DOHH2 (cell line): ENCODE results near the gene SEC14L1.

ENCODE experiments used
- H3F3A ChIP-seq: fragments of 200-600 bp; sonication (generic), shearing (Covaris generic); 2 replicates; pipeline ENCODE4 v1.6.0; 2016; ENCODE audit warnings: antibody characterized with exemption, mild to moderate bottlenecking; ENCODE audit not compliant: control insufficient read depth, insufficient read depth
- H3K27ac ChIP-seq: fragments of 200-600 bp; sonication (generic); 2 replicates; pipeline ENCODE4 v1.5.1; 2014; ENCODE audit warnings: low read depth, mild to moderate bottlenecking, low read length, moderate library complexity
- H3K27me3 ChIP-seq: fragments of 200-600 bp; sonication (generic); 2 replicates; pipeline ENCODE4 v1.6.1; 2014; ENCODE audit warnings: mild to moderate bottlenecking, low read length, mixed read lengths; ENCODE audit not compliant: control insufficient read depth
- H3K36me3 ChIP-seq: fragments of 200-600 bp; sonication (generic); 2 replicates; pipeline ENCODE4 v1.6.1; 2014; ENCODE audit warnings: mild to moderate bottlenecking, low read length, moderate library complexity, mixed read lengths; ENCODE audit not compliant: control insufficient read depth
- H3K4me1 ChIP-seq: fragments of 200-600 bp; sonication (generic); 2 replicates; pipeline ENCODE4 v1.6.1; 2014; ENCODE audit warnings: mild to moderate bottlenecking, low read length, mixed read lengths; ENCODE audit not compliant: control insufficient read depth
- H3K4me2 ChIP-seq: fragments of 200-600 bp; sonication (generic); 2 replicates; pipeline ENCODE4 v1.6.0; 2014; ENCODE audit warnings: mild to moderate bottlenecking, low read length, moderate library complexity
- H3K4me3 ChIP-seq: fragments of 200-600 bp; sonication (generic); 2 replicates; pipeline ENCODE4 v1.5.1; 2014; ENCODE audit warnings: mild to moderate bottlenecking, low read length, mixed read lengths
- H3K79me2 ChIP-seq: fragments of 200-600 bp; sonication (generic); 2 replicates; pipeline ENCODE4 v1.6.1; 2014; ENCODE audit warnings: mild to moderate bottlenecking, low read length, mixed read lengths; ENCODE audit not compliant: control insufficient read depth
- H3K9me2 ChIP-seq: fragments of 200-600 bp; sonication (generic); replicated peaks from 2 replicates; pipeline ENCODE4 v1.6.1; 2014; ENCODE audit warnings: mild to moderate bottlenecking, low read length, mixed read lengths; ENCODE audit not compliant: control insufficient read depth
- H3K9me3 ChIP-seq: fragments of 200-600 bp; sonication (generic); 2 replicates; pipeline ENCODE4 v1.6.1; 2014; ENCODE audit warnings: antibody characterized with exemption, low read length, mixed read lengths; ENCODE audit not compliant: control insufficient read depth, insufficient read depth
- H4K20me1 ChIP-seq: fragments of 200-600 bp; sonication (generic); 2 replicates; pipeline ENCODE4 v1.6.0; 2014; ENCODE audit warnings: low read depth, mild to moderate bottlenecking, antibody characterized with exemption, low read length, moderate library complexity; ENCODE audit not compliant: control insufficient read depth, insufficient read depth
- CTCF ChIP-seq: fragments of 200-600 bp; sonication (generic); IDR thresholded peaks from one replicate; pipeline ENCODE4 v1.5.1; 2014; ENCODE audit warnings: antibody characterized with exemption, mild to moderate bottlenecking, low read depth, low read length; ENCODE audit not compliant: poor library complexity, severe bottlenecking
- EZH2phosphoT487 ChIP-seq: fragments of 200-600 bp; sonication (generic); IDR thresholded peaks from 2 replicates; pipeline ENCODE4 v1.6.1; 2017; ENCODE audit warnings: borderline replicate concordance, mild to moderate bottlenecking, antibody characterized with exemption, low read length, moderate library complexity, mixed read lengths

The SEC14L1 gene

GRCh38 chr17:77163511-77164280, 22.9 kb downstream of the SEC14L1 start:
- Histone ChIP-seq H3K79me2 (peaks cover 100% of the 10 kb centered on the region), H3K4me3 (peak overlapping the region; percentile 61), H3K36me3 (peaks cover 87% of the 10 kb centered on the region), H4K20me1 (peaks cover 30% of the 10 kb centered on the region; the same call in 1 of the 2 replicates), H3K27ac (peak overlapping the region; percentile 63), H3K9me3 (peaks cover 30% of the 10 kb centered on the region), H3K9me2 (no peaks in the 10 kb centered on the region), H3K4me2 (peak overlapping the region; percentile 76), H3K4me1 (peaks cover 77% of the 10 kb centered on the region), H3K27me3 (no peaks in the 10 kb centered on the region), H3F3A (peaks cover 29% of the 10 kb centered on the region)
- TF ChIP-seq CTCF (no peak), EZH2phosphoT487 (no peak)

GRCh38 chr17:77164483-77165091, 23.8 kb downstream of the SEC14L1 start:
- peak overlapping the region; percentile 63 for H3K27ac ChIP-seq
- H3K27me3 ChIP-seq, result no peaks in the 10 kb centered on the region
- peak overlapping the region; percentile 61 for H3K4me3 ChIP-seq
- H4K20me1 ChIP-seq, result peaks cover 27% of the 10 kb centered on the region; the same call in 1 of the 2 replicates
- peaks cover 100% of the 10 kb centered on the region for H3K79me2 ChIP-seq
- H3K4me1 ChIP-seq, result peaks cover 68% of the 10 kb centered on the region
- H3F3A ChIP-seq, result peaks cover 28% of the 10 kb centered on the region
- TF ChIP-seq CTCF, result no peak
- TF ChIP-seq EZH2phosphoT487, result no peak
- no peaks in the 10 kb centered on the region for H3K9me2 ChIP-seq
- H3K4me2 ChIP-seq, result peak overlapping the region; percentile 76
- H3K36me3 ChIP-seq, result peaks cover 93% of the 10 kb centered on the region
- H3K9me3 ChIP-seq, result peaks cover 34% of the 10 kb centered on the region

- TF ChIP-seq EZH2phosphoT487 (no peak), CTCF (no peak)
- Histone ChIP-seq H3K9me3 (peaks cover 37% of the 10 kb centered on the region), H3K27me3 (no peaks in the 10 kb centered on the region), H3K4me2 (peak overlapping the region; percentile 76), H3K4me3 (peak overlapping the region; percentile 61), H3K79me2 (peaks cover 100% of the 10 kb centered on the region), H3K9me2 (no peaks in the 10 kb centered on the region), H3K27ac (peak overlapping the region; percentile 63), H3K36me3 (peaks cover 93% of the 10 kb centered on the region), H4K20me1 (peaks cover 26% of the 10 kb centered on the region; the same call in 1 of the 2 replicates), H3K4me1 (peaks cover 58% of the 10 kb centered on the region), H3F3A (peaks cover 20% of the 10 kb centered on the region)
Observed at GRCh38 chr17:77165577-77165976, 24.8 kb downstream of the SEC14L1 start.
